A549 (cell line): ENCODE data around the gene HEYL.

Experiments
- CHD2 ChIP-seq: fragments of 150-350 bp; IDR thresholded peaks from 2 replicates; pipeline ENCODE4 v1.6.1; 2014; ENCODE audit warnings: low read length; ENCODE audit not compliant: partially characterized antibody
- CTCF ChIP-seq: fragments of >200 bp; sonication (Bioruptor Twin); formaldehyde crosslinking; IDR thresholded peaks from 3 replicates; pipeline ENCODE4 v1.5.1; 2016
- ELK1 ChIP-seq: fragments of 150-350 bp; IDR thresholded peaks from 2 replicates; pipeline ENCODE4 v1.6.1; 2014; ENCODE audit warnings: low read depth, mild to moderate bottlenecking, low read length
- EP300 ChIP-seq, 2 experiments: fragments of >200 bp; sonication (Bioruptor Twin); formaldehyde crosslinking; IDR thresholded peaks; 2 replicates in 1 of 2; 3 replicates in 1 of 2; pipeline ENCODE4 v1.6.1; 2016 to 2017
- JUNB ChIP-seq: fragments of >200 bp; sonication (Bioruptor Twin); formaldehyde crosslinking; IDR thresholded peaks from 2 replicates; pipeline ENCODE4 v1.6.1; 2016
- MAX ChIP-seq: IDR thresholded peaks from 2 replicates; pipeline ENCODE4 v1.6.1; 2012
- POLR2A ChIP-seq: IDR thresholded peaks from 2 replicates; pipeline ENCODE4 v1.6.1; 2012; ENCODE audit warnings: mild to moderate bottlenecking, low read length
- RAD21 ChIP-seq, 2 experiments: fragments of >200 bp in 1 of 2; sonication (Bioruptor Twin) in 1 of 2; formaldehyde crosslinking in 1 of 2; IDR thresholded peaks in 1 of 2; conservative IDR thresholded peaks in 1 of 2; 2 replicates in 1 of 2; 3 replicates in 1 of 2; pipeline ENCODE4 v1.6.1; 2012 to 2018; ENCODE audit warnings: inconsistent platforms in 1 of 2
- RFX5 ChIP-seq: fragments of 450-650 bp; IDR thresholded peaks from 2 replicates; pipeline ENCODE4 v1.7.1; 2014; ENCODE audit warnings: antibody characterized with exemption, mild to moderate bottlenecking, moderate library complexity
- SMC3 ChIP-seq: fragments of >200 bp; sonication (Bioruptor Twin); formaldehyde crosslinking; IDR thresholded peaks from 3 replicates; pipeline ENCODE4 v1.6.1; 2018; ENCODE audit warnings: inconsistent platforms
- SREBF2 ChIP-seq: fragments of 450-650 bp; IDR thresholded peaks from 2 replicates; pipeline ENCODE4 v1.6.1; 2014; ENCODE audit warnings: mild to moderate bottlenecking, moderate library complexity
- USF2 ChIP-seq: fragments of 450-650 bp; IDR thresholded peaks from 2 replicates; pipeline ENCODE4 v1.6.1; 2014; ENCODE audit warnings: antibody characterized with exemption
- TF ChIP-seq, protein P1 (sequence below): IDR thresholded peaks from 2 replicates; pipeline ENCODE4 v1.6.1; 2012

GRCh38 chr1:39681999-39682398 is 42.6 kb upstream of the HEYL start:
- TF ChIP-seq RFX5 (no peak), CTCF (no peak), USF2 (no peak), POLR2A (no peak), RAD21 (conservative IDR thresholded peaks at IDR 0.05 in 1 of 2, IDR thresholded peaks at IDR 0.05 in 1 of 2) (no peak), SREBF2 (no peak), MAX (no peak), JUNB (no peak), CHD2 (no peak), SMC3 (no peak), ELK1 (no peak), EP300 (IDR thresholded peaks at IDR 0.05) (no peak)
- TF ChIP-seq, protein P1, sequence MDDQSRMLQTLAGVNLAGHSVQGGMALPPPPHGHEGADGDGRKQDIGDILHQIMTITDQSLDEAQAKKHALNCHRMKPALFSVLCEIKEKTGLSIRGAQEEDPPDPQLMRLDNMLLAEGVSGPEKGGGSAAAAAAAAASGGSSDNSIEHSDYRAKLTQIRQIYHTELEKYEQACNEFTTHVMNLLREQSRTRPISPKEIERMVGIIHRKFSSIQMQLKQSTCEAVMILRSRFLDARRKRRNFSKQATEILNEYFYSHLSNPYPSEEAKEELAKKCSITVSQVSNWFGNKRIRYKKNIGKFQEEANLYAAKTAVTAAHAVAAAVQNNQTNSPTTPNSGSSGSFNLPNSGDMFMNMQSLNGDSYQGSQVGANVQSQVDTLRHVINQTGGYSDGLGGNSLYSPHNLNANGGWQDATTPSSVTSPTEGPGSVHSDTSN, result no peak
